Kidney capillary endothelial cell (primary cell): ENCODE results near the gene CILP.

Experiments used
- DNase-seq: peaks from one replicate; pipeline ENCODE4 v3.0.0-alpha.2; 2018; ENCODE audit warnings: low spot score

CILP gene

DNA sequence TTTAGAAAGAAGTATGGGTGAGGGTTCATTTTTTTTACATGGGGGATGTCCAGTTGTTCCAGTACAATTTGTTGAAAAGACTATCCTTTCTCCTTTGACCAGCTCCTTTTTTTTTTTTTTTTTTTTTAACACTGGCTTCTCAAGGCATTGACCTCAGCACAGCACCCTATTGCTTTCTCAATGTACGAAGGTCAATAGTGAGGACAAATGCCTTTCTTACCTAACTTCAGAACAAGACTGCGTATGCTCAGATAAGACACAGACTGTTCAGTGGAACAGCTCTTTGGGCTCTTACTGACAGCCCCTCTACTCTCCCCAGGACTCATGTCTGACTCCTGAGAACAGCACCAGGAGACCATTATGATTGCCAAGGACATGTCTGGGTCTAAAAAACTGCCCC lies 10.4 kb upstream of the CILP start:
- no peak for DNase-seq

- no peak for DNase-seq
These were observed 7.9 kb upstream of the CILP start for GRCh38 chr15:65219137-65219536.

GRCh38 chr15:65217526-65218482 lies 6.5 kb upstream of the CILP start:
- DNase-seq, result no peak

DNA sequence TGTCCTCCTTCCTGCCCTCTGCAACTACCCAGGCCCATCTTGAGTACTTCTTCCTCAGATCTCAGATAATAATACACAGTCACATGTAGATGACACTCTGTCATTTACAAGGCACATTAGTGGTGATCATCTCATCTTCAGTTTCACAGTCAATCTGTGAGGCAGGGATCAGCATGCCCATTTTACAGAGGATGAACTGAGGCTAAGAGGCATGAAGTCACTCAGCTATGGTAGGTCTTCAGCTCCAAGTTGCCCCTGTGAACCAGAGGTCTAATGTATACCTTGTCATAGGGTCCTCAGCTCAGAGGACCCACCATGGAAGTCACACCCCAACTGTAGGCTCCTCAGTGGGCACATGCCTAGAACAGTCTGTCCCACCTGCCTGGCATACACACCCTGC lies 4.2 kb upstream of the CILP start:
- DNase-seq, result no peak

DNA sequence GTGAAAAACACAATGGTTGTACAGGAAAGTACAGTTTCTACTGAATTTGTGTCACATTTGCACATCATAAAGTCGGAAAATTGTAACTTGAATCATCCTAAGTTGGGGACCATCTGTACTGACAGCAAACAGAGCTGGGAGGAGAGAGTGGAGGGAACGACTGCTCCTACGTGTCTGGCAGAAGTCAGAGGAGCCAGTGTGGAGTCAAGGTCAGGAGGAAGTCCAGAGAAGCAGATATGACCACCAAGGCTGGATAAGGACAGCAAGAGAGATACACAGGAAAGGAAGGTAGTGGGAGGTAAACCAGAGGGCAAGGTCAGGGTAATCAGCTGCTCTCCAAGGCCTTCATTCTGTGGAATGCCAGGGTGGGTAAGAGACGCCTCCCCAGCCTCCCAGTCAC lies 2.7 kb upstream of the CILP start:
- no peak for DNase-seq

DNA sequence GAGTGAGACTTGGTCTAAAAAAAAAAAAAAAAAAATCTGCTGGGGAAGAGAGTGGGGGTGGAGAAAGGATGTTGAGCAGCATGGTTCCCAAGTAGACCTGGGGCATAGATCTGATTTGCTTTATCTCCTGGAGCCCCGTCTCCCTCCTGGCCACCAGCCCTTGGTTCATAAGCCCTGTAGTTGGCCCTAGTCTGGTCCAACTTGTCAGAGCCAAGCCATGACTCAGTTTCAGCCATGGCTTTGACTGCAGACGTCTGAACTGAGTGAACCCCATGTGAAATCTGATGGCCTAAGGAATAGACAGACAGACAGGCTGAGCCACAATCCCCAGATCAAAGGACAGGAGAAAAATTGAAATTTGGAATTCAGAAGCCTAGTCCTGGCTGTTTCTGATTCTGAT lies 2.0 kb upstream of the CILP start:
- no peak for DNase-seq

- DNase-seq, result no peak
These were observed 824 bp upstream of the CILP start for GRCh38 chr15:65212097-65212496.

- no peak for DNase-seq
These were observed 259 bp upstream of the CILP start for GRCh38 chr15:65211482-65211982.

DNA sequence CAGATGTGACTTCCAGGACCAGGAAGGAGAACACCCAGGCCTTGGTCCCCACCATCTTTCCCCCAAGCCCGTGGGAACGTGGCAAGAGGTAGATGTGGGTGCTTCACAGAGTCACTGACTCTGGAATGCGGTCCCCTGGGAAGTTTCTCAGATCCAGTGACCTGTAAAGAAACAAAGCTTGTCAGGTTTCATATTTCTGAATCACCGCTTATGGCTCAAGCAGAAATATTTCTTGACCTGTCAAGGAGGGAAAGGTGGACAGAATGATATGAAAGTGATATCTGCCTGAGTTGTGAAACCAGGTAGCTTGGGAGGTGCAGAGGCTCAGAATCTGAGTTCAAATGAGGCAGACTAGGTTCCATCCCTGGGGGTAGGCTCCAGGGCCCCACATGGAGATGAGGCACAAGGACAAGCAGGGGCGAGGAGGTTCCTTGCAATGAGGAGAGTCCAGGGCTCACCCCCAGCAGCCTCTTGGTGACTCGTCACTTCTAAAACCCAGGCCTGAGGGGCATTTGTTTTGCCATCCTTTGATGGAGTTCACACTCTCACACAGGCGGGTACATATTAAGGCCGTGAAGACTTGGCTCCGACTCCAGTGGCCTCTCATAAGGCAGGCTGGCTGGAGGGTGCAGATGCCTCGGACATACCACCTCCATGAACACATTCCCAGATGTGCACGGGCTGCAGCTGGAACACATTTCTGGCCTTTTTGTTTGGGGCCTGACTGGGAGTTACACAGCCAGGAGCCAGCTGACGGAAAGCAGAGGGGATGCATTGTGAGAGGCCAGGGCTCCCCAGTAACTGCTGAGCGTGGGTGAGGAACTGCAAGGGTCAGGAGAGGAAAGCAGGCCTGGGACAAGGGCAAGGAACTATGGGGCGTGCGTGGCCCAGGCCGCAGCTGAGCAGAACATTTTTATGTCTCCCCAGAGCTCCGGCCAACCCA lies 1.3 kb downstream of the CILP start:
- no peak for DNase-seq

GRCh38 chr15:65208647-65209046 lies 2.6 kb downstream of the CILP start:
- DNase-seq, result no peak

DNA sequence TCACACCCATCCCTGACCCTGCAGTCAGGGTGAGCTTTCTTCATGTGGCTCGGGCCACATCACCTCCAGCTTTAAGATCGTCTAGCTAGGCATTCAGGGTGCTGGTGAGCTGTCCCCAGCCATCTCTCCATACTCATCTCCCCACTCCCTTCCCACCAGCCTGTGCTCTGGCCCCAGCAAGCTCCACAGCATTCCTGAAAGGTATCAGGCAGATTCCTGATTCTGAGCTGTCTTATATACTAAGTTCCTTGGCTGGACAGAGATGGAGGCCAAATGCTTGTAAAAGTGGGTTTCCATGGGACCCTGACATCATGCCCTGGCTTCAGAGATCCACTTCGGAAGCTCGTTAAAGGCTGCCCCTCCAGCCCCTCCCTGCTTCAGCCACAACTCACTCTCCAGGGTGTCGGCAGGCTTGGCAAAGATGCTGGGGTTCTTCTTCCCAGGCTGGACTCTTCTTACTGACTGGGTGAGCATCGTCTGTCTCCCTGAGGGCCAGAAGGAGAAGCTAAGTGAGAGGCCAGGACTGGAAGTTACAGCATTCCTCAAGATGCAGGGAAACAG lies 3.9 kb downstream of the CILP start:
- DNase-seq, result no peak

DNA sequence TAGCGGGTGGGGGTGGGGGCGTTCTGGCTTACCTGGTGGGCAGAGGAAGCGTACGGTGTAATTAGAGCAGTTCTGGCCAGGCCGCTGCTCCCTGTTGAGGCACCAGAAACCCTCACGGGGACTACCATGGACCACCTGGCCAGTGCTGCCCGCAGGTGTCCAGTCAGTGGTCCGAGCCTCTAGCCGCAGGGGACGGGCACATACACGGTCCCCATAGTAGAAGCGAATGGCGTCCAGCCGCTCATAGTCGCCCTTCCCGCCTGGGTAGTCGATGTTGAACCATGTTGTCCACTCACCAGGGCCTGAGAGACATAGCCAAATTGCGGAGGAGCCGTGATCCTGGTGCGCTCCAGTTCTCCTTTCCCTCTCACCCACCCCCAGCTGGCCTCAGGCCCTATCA lies 4.5 kb downstream of the CILP start:
- DNase-seq, result no peak

GRCh38 chr15:65204931-65205660 lies 6.2 kb downstream of the CILP start:
- DNase-seq, result no peak

- DNase-seq, result no peak
These were observed 6.9 kb downstream of the CILP start for GRCh38 chr15:65204236-65204930.

DNA sequence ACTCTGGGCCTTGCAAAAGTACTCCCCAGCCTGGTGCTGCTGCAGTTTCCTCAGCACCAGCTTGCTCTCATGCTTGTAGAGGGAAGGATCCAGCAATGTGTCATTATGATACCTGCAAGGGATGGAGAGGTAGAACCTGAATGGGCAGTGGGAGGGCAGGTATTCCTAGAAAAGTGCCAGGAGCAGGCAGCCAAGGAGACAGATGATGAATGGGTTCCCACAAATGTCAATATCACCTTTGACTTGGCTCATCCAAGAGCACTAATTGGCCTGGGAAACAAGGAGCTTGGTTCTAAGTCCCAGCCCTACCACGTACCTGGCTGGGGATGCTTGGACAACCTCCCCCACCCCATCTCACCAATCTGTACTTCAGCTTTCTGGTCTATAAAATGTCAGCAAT lies 9.4 kb downstream of the CILP start:
- no peak for DNase-seq

- no peak for DNase-seq
These were observed 12.7 kb downstream of the CILP start for GRCh38 chr15:65198571-65198970.

GRCh38 chr15:65197337-65197645 lies 14.0 kb downstream of the CILP start:
- DNase-seq, result no peak

GRCh38 chr15:65196637-65197336 lies 14.5 kb downstream of the CILP start:
- no peak for DNase-seq

DNA sequence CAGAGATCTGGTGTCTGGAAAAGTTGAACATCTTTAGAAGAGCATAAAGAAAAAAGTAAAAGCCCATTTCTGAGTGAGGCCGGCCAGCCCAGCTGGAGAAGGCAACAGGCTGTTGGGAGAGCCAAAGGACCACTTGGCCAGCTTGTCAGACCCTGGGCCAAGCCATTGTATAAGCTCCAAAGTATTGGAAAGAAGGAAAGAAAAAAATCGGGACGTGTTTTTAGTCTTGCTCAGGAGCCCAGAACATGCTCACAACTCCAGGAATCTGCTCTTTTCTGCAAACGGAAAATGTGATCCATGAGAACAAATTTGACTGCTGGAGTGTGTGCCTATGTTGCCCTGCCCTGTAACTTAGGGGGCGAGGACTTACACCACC lies 15.7 kb downstream of the CILP start:
- DNase-seq, result no peak

- DNase-seq, result no peak
These were observed 16.3 kb downstream of the CILP start for GRCh38 chr15:65194826-65195547.
